Neural cell (in vitro differentiated cells): ENCODE results near the gene DNAAF2.
A peak's percentile ranks its signal among the peaks of the same experiment; 100 is the strongest.

Experiments
- MXI1 ChIP-seq: fragments of 450-650 bp; conservative IDR thresholded peaks from 2 replicates; pipeline ENCODE4 v1.6.1; 2014; ENCODE audit warnings: antibody characterized with exemption, mild to moderate bottlenecking; ENCODE audit not compliant: poor library complexity, severe bottlenecking
- POLR2AphosphoS5 ChIP-seq: IDR thresholded peaks from 2 replicates; pipeline ENCODE4 v1.6.1; 2012
- TF ChIP-seq, protein P1 (sequence below): IDR thresholded peaks from 2 replicates; pipeline ENCODE4 v1.6.1; 2012; ENCODE audit warnings: borderline replicate concordance
- TF ChIP-seq, protein P2 (sequence below): fragments of 450-650 bp; IDR thresholded peaks from 2 replicates; pipeline ENCODE4 v1.5.1; 2014; ENCODE audit warnings: antibody characterized with exemption, mild to moderate bottlenecking, moderate library complexity; ENCODE audit not compliant: poor library complexity, severe bottlenecking

DNA sequence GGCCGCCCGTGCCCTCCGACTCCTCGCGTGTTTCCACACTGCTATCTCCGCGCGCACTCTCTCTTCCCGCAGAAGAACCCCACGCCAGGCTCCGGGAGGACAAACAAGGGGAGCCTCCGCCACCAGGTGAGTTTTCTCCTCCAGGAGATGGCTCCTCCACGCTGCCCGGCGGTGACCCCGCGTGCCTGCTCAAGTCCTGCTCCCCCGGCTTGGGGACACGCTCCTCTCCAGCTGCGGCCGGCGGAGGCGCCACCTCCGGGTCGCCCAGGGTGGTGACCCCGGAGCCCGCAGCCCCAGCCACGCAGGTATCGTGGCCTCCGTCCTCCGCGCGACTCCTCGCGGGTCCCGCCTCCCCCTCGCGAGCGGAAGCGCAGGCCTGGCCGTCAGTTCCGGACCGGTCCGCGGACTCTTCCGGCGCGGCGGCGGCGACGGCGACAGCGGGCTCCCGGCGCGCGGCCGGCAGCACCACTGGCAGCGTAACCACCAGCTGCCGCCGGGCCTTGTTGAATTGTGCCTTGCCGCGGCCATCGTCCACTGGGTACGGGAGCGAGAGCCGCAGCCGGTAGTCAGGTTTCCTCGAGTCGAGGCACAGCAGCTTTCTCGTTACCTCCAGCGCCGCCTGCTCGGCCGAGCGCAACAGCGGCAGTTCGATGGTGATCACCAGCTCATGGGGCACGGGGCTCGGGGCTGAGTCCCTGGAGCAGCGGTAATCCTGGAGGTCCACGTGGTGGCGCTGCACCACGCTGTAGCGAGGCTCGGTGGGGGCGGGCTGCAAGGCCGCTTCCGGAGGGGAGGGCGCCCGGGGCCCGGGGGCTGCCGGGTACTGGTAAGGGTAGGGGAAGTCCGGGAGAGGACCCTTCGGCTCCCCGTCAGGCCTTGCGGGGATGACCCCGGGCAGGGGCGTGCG is 1.2 kb downstream of the DNAAF2 start:
- TF ChIP-seq POLR2AphosphoS5 = peak; percentile 77
- TF ChIP-seq, protein P1, sequence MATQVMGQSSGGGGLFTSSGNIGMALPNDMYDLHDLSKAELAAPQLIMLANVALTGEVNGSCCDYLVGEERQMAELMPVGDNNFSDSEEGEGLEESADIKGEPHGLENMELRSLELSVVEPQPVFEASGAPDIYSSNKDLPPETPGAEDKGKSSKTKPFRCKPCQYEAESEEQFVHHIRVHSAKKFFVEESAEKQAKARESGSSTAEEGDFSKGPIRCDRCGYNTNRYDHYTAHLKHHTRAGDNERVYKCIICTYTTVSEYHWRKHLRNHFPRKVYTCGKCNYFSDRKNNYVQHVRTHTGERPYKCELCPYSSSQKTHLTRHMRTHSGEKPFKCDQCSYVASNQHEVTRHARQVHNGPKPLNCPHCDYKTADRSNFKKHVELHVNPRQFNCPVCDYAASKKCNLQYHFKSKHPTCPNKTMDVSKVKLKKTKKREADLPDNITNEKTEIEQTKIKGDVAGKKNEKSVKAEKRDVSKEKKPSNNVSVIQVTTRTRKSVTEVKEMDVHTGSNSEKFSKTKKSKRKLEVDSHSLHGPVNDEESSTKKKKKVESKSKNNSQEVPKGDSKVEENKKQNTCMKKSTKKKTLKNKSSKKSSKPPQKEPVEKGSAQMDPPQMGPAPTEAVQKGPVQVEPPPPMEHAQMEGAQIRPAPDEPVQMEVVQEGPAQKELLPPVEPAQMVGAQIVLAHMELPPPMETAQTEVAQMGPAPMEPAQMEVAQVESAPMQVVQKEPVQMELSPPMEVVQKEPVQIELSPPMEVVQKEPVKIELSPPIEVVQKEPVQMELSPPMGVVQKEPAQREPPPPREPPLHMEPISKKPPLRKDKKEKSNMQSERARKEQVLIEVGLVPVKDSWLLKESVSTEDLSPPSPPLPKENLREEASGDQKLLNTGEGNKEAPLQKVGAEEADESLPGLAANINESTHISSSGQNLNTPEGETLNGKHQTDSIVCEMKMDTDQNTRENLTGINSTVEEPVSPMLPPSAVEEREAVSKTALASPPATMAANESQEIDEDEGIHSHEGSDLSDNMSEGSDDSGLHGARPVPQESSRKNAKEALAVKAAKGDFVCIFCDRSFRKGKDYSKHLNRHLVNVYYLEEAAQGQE = peak; percentile 46
- TF ChIP-seq, protein P2, sequence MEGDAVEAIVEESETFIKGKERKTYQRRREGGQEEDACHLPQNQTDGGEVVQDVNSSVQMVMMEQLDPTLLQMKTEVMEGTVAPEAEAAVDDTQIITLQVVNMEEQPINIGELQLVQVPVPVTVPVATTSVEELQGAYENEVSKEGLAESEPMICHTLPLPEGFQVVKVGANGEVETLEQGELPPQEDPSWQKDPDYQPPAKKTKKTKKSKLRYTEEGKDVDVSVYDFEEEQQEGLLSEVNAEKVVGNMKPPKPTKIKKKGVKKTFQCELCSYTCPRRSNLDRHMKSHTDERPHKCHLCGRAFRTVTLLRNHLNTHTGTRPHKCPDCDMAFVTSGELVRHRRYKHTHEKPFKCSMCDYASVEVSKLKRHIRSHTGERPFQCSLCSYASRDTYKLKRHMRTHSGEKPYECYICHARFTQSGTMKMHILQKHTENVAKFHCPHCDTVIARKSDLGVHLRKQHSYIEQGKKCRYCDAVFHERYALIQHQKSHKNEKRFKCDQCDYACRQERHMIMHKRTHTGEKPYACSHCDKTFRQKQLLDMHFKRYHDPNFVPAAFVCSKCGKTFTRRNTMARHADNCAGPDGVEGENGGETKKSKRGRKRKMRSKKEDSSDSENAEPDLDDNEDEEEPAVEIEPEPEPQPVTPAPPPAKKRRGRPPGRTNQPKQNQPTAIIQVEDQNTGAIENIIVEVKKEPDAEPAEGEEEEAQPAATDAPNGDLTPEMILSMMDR = peak; percentile 95
- TF ChIP-seq MXI1 = peak; percentile 12
